Mesendoderm (in vitro differentiated cells): ENCODE data around the gene LRRC23.
"Not testable (repeated sequence)": the region's sequence is repeated elsewhere in the genome, so short reads cannot be mapped to it uniquely, and the experiment has no call there.

ENCODE experiments used
- DNase-seq: peaks from one replicate; pipeline ENCODE4 v3.0.0; 2013
- H2AK5ac ChIP-seq: 2 replicates; pipeline ENCODE4 v1.6.1; 2013; ENCODE audit warnings: low read length, inconsistent platforms
- H2BK120ac ChIP-seq: 2 replicates; pipeline ENCODE4 v1.6.1; 2013; ENCODE audit warnings: low read depth, mild to moderate bottlenecking, low read length, moderate library complexity, mixed read lengths
- H2BK15ac ChIP-seq: replicated peaks from 2 replicates; pipeline ENCODE4 v1.6.1; 2013; ENCODE audit warnings: low read depth, mild to moderate bottlenecking, moderate library complexity
- H2BK5ac ChIP-seq: 2 replicates; pipeline ENCODE4 v1.6.1; 2013; ENCODE audit warnings: low read length, inconsistent platforms
- H3K18ac ChIP-seq: 2 replicates; pipeline ENCODE4 v1.6.1; 2013; ENCODE audit warnings: mild to moderate bottlenecking, low read length, mixed read lengths
- H3K23ac ChIP-seq: one replicate; pipeline ENCODE4 v1.6.1; 2013; ENCODE audit warnings: low read length
- H3K27ac ChIP-seq: 2 replicates; pipeline ENCODE4 v1.5.1; 2013; ENCODE audit warnings: low read depth, mild to moderate bottlenecking, inconsistent platforms, low read length, moderate library complexity
- H3K27me3 ChIP-seq: 2 replicates; pipeline ENCODE4 v1.6.1; 2013; ENCODE audit warnings: low read length, control low read depth, mild to moderate bottlenecking, inconsistent platforms; ENCODE audit not compliant: insufficient read depth, poor library complexity
- H3K36me3 ChIP-seq: 2 replicates; pipeline ENCODE4 v1.6.1; 2013; ENCODE audit warnings: low read length, inconsistent platforms; ENCODE audit not compliant: control insufficient read depth, insufficient read depth
- H3K4ac ChIP-seq: one replicate; pipeline ENCODE4 v1.6.1; 2013; ENCODE audit warnings: low read depth, mild to moderate bottlenecking, low read length, moderate library complexity
- H3K4me1 ChIP-seq: 2 replicates; pipeline ENCODE4 v1.6.1; 2013; ENCODE audit warnings: low read depth, low read length, inconsistent platforms; ENCODE audit not compliant: control insufficient read depth
- H3K4me2 ChIP-seq: 2 replicates; pipeline ENCODE4 v1.6.1; 2013; ENCODE audit warnings: low read length
- H3K4me3 ChIP-seq: 2 replicates; pipeline ENCODE4 v1.5.1; 2013; ENCODE audit warnings: mild to moderate bottlenecking, low read length
- H3K56ac ChIP-seq: one replicate; pipeline ENCODE4 v1.6.1; 2013; ENCODE audit warnings: low read length
- H3K79me1 ChIP-seq: 2 replicates; pipeline ENCODE4 v1.6.1; 2013; ENCODE audit warnings: low read length, inconsistent platforms
- H3K79me2 ChIP-seq: 2 replicates; pipeline ENCODE4 v1.6.1; 2013; ENCODE audit warnings: mild to moderate bottlenecking, low read length; ENCODE audit not compliant: control insufficient read depth, insufficient read depth
- H3K9ac ChIP-seq: 2 replicates; pipeline ENCODE4 v1.6.1; 2013; ENCODE audit warnings: low read length, inconsistent platforms
- H4K5ac ChIP-seq: one replicate; pipeline ENCODE4 v1.6.1; 2013; ENCODE audit warnings: low read length
- H4K8ac ChIP-seq: one replicate; pipeline ENCODE4 v1.6.1; 2013; ENCODE audit warnings: low read depth, mild to moderate bottlenecking, control low read depth, low read length, moderate library complexity
- WGBS: extraction: QIAGEN DNeasy Blood & Tissue Kit; methylation state at CpG from one replicate; pipeline ENCODE4 v1.1.7; 2013; ENCODE audit warnings: low lambda C conversion rate, missing lambda C conversion rate; ENCODE audit not compliant: insufficient coverage; ENCODE audit errors: extremely low coverage; 5-methylcytosine and 5-hydroxymethylcytosine counted together

Gene LRRC23

GRCh38 chr12:6888794-6889193 is 15.8 kb upstream of the LRRC23 start:
- H3K4me2 ChIP-seq, H3K9ac ChIP-seq, H4K8ac ChIP-seq, H2AK5ac ChIP-seq, H3K56ac ChIP-seq, H3K27ac ChIP-seq, H3K23ac ChIP-seq, H3K79me1 ChIP-seq, H3K79me2 ChIP-seq, H3K36me3 ChIP-seq, H4K5ac ChIP-seq, H3K4me1 ChIP-seq, H3K18ac ChIP-seq, H2BK15ac ChIP-seq, H3K4me3 ChIP-seq, DNase-seq, H3K27me3 ChIP-seq, H3K4ac ChIP-seq, H2BK5ac ChIP-seq: not testable (repeated sequence)
- no CpG with 5 or more reads among the region's 7 CpGs for WGBS
- H2BK120ac ChIP-seq: peak overlapping the region; percentile 8

GRCh38 chr12:6889775-6890573 is 14.6 kb upstream of the LRRC23 start:
- Histone ChIP-seq H4K5ac (peak overlapping the region; percentile 59), H3K4ac (peak overlapping the region; percentile 85), H3K18ac (peak overlapping the region; percentile 98), H4K8ac (peak overlapping the region; percentile 95), H3K56ac (peak overlapping the region; percentile 76), H2BK5ac (peak overlapping the region; percentile 26), H3K27ac (peak overlapping the region; percentile 88), H3K9ac (peak overlapping the region; percentile 36), H2AK5ac (peak overlapping the region; percentile 68), H2BK120ac (peak overlapping the region; percentile 96)
- not testable (repeated sequence) for H3K79me2 ChIP-seq, H3K23ac ChIP-seq, H3K4me1 ChIP-seq, H2BK15ac ChIP-seq, H3K36me3 ChIP-seq, DNase-seq, H3K79me1 ChIP-seq, H3K4me2 ChIP-seq, H3K4me3 ChIP-seq, H3K27me3 ChIP-seq
- no CpG with 5 or more reads among the region's 21 CpGs for WGBS

GRCh38 chr12:6890789-6891645 is 13.6 kb upstream of the LRRC23 start:
- Histone ChIP-seq H3K79me2 (no peaks in the 10 kb centered on the region), H2BK120ac (peak overlapping the region; percentile 96), H3K56ac (peak overlapping the region; percentile 88), H3K27ac (peak overlapping the region; percentile 88), H4K8ac (peak overlapping the region; percentile 95), H2AK5ac (no peak overlapping the region), H3K36me3 (no peaks in the 10 kb centered on the region), H2BK15ac (peak overlapping the region; percentile 98), H3K27me3 (no peaks in the 10 kb centered on the region), H3K4ac (peak overlapping the region; percentile 85), H3K79me1 (no peaks in the 10 kb centered on the region), H3K4me2 (peak overlapping the region; percentile 76), H2BK5ac (peak overlapping the region; percentile 33), H3K4me3 (peak overlapping the region; percentile 35), H4K5ac (peak overlapping the region; percentile 71), H3K23ac (no peak overlapping the region), H3K18ac (peak overlapping the region; percentile 98), H3K4me1 (peaks cover 4% of the 10 kb centered on the region), H3K9ac (peak overlapping the region; percentile 85)
- no CpG with 5 or more reads among the region's 68 CpGs for WGBS
- peak; percentile 98 for DNase-seq

GRCh38 chr12:6891646-6892001 is 13.0 kb upstream of the LRRC23 start:
- Histone ChIP-seq H4K8ac (no peak overlapping the region), H3K18ac (peak overlapping the region; percentile 82), H3K27ac (no peak overlapping the region), H2BK120ac (peak overlapping the region; percentile 19), H3K27me3 (no peaks in the 10 kb centered on the region), H3K56ac (peak overlapping the region; percentile 88), H2BK15ac (no peak overlapping the region), H3K4me2 (no peak overlapping the region), H4K5ac (no peak overlapping the region), H3K9ac (peak overlapping the region; percentile 85), H3K23ac (no peak overlapping the region), H2AK5ac (no peak overlapping the region), H3K4me1 (peaks cover 4% of the 10 kb centered on the region), H3K79me2 (no peaks in the 10 kb centered on the region), H2BK5ac (no peak overlapping the region), H3K36me3 (no peaks in the 10 kb centered on the region), H3K79me1 (no peaks in the 10 kb centered on the region), H3K4me3 (no peak overlapping the region), H3K4ac (no peak overlapping the region)
- WGBS: no CpG with 5 or more reads among the region's 5 CpGs
- no peak for DNase-seq

GRCh38 chr12:6892683-6893082 is 11.9 kb upstream of the LRRC23 start:
- not testable (repeated sequence) for H2BK15ac ChIP-seq, H4K8ac ChIP-seq, H3K79me1 ChIP-seq, H3K4ac ChIP-seq, H2AK5ac ChIP-seq, H2BK120ac ChIP-seq, H3K4me2 ChIP-seq, H3K23ac ChIP-seq, H3K4me1 ChIP-seq, H2BK5ac ChIP-seq, H3K56ac ChIP-seq, H3K4me3 ChIP-seq, H3K27me3 ChIP-seq, DNase-seq, H4K5ac ChIP-seq, H3K9ac ChIP-seq, H3K36me3 ChIP-seq, H3K18ac ChIP-seq, H3K27ac ChIP-seq, H3K79me2 ChIP-seq
- WGBS: no CpG with 5 or more reads among the region's 3 CpGs
